ENCODE measurements around the gene ZBTB17.

The ZBTB17 gene

GRCh38 chr1:15962671-15963362 lies 13.1 kb downstream of the ZBTB17 start:
- DNase-seq: no peak

DNA sequence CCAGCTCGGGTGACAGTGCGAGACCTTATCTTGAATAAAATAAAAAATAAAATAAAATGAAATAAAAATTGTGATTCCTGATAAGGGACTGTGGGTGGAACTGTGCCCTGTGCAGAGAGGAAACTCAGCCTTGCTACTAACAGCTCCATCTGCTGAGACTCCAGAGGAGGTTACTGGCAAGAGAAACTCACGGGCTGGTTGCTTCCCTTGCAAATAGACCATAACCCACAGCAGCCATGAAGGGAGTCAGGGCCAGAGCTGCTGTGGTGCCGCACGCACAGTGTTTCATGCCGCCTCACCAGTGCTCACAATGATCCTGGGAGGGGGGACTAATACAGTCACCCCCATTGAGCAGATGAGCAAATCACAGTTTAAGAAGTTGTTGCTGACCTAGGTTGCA lies 13.7 kb downstream of the ZBTB17 start:
- peak in 2 of 51 donors; percentile 26 to 34 for DNase-seq

- no peak for DNase-seq
Observed at GRCh38 chr1:15961492-15961891, 14.4 kb downstream of the ZBTB17 start.

GRCh38 chr1:15960808-15961207 lies 15.1 kb downstream of the ZBTB17 start:
- DNase-seq: no peak

DNA sequence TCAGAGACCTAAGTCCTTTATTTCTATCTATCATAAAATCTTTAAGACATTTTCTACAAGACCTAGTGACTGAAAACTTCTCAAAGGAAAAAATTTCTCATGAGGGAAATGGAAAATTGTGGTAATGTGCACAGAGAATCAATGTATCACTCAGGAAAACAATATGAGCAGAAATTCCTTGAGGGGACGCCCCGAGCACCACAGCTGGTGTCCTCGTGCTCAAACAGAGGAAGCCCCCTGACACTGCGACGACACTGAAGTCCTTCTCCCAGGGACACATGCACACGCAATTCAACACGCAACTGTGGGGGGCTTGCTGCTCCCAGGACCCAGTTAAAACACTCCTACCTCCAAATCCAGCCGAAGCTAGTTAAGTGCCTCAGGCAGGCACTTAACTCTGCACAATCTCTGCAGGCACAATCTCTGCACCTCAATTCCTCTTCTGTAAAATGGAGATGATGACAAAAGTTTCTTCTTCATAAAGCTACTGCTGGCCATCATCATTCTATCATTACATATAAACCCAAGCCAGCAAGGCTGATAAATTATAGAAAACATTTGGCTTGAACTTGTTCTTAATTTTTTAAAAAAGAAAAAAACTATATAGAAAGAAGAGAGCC lies 16.0 kb downstream of the ZBTB17 start:
- DNase-seq: no peak

GRCh38 chr1:15959424-15959823 lies 16.5 kb downstream of the ZBTB17 start:
- DNase-seq: no peak

DNA sequence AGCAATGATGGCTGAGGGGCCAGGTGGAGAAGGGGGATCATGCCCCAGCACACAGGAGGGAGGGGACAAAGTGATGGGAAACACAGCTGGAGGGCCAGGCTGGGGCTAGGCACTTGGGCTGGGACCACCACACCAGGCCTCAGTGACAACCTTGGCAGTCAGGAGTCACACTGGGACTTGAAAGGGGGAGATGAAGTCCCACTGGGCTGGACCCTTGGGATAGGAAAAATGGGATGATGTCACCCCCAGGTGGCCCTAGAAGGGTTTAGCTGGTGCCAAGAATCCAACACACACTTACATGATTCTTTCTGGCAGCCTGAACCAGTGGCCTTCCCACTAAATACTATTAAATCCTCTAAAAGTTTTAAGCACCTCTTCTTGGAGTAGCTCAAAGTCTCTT lies 17.1 kb downstream of the ZBTB17 start:
- DNase-seq: no peak

DNA sequence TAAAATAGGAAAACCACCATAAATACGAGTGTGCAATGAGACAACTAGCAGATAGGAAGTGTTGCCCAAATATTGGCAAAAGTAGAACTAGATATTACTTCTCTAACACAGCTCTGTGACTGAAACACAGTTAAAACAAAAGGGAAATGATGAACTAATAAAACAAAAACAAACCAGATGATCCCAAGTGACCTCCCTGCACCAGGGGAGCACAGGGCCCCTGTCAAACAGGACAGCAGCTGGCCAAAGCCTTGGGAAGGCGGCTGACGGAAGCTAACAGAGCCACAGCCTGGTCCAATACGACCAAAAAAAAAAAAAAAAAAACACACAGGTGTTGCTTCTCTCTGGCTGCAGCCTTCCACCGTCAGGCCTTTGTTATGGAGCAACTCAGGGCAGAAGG lies 17.8 kb downstream of the ZBTB17 start:
- DNase-seq: no peak

- DNase-seq: no peak
Observed at GRCh38 chr1:15957221-15958095, 18.4 kb downstream of the ZBTB17 start.

DNA sequence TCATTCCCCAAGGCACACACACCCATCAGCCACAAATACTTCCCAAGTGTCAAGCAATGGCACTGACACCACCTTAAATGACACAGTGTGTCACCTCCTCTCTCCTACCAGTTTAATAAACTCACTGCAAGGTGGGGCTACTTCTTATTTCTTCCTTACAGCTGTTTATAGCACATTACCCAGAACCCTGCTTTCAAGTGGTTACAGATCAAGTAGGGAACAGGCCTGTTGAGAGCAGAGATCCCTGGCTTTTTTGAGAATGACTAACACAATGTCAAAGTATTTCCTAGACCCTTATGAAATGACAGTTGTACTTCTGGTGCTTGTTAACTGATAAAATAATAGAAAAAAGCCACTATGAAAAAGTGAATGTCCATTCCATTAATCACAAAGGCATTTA lies 19.8 kb downstream of the ZBTB17 start:
- no peak for DNase-seq

GRCh38 chr1:15955552-15955951 lies 20.3 kb downstream of the ZBTB17 start:
- DNase-seq: no peak

DNA sequence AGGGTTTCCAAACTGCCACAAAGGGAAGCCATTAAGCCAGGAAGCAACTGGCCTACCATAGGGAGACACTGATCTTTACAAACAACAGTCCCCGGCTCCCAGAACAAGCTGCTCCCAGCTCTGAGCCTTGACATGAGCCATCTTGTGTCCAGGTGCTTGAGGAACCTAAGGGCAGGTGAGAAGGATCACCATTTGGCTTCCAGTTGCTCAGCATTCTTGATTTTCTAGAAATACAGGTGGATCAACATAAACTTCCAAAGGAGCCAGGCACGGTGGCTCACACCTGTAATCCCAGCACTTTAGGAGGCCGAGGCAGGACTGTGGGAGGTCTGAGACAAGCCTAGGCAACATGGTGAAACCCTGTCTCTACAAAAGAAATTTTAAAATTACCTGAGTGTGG lies 21.6 kb downstream of the ZBTB17 start:
- no peak for DNase-seq

DNA sequence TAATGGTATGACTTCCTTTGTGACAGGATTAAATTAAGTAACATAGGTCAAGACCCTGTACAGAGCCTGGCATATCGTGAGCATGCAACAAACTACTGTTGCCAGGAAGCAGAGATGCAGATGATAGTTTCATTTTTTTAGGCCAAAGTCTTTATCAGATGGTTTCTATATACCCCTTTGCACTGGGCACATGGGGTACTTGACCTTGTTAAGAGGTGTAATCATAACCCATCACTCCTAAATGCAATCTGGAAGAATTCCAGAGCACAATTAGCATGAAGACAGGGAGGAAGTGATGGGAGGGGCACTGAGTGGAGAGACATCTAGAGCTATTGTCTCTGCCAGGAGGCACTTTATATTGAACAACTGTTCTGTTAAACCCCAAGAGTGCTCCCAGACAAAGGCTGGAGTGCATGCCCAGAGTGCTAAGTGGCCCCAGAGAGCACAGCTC lies 22.1 kb downstream of the ZBTB17 start:
- peak in 1 of 51 donors; percentile 14 for DNase-seq

GRCh38 chr1:15953294-15953771 lies 22.6 kb downstream of the ZBTB17 start:
- no peak for DNase-seq

GRCh38 chr1:15952317-15953258 lies 23.3 kb downstream of the ZBTB17 start:
- no peak for DNase-seq

DNA sequence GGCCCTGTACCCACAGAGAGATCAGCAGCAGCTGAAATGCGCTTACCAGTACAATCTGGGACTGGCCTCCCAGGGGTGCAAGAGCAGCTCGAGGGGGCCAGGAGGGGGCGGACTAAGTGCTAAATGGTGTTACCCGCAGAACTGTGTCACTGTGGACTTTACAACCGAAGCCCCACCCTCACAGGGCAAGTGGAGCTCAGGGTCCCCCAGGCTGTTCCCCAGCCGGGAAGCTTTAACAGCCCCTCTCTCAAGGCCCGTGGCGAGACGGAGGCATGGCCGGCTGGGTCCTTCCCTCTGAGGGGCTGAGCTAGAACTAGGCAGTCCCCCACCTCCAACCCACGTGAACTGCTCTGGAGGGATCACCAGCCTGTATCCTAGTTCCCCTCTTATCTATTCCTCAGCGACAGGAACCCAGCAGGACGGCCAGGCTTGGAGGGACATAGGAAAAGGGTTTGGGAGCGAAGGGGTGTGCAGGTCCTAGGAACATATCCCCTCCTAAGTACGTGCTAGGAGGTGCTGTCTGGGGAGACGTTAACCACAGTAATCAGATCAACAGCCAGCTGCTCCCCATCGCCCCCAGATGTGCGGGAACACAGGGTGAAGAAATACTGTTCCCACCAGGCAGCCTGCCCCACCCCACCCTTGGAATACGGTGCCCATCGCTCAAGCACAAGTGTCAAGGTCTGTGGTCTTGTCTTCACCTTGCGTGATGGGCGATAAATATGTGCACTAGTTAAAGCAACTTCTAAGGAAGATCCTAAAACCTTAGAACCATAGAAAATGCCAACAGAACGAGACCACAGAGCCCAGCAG lies 24.4 kb downstream of the ZBTB17 start:
- DNase-seq: no peak

DNA sequence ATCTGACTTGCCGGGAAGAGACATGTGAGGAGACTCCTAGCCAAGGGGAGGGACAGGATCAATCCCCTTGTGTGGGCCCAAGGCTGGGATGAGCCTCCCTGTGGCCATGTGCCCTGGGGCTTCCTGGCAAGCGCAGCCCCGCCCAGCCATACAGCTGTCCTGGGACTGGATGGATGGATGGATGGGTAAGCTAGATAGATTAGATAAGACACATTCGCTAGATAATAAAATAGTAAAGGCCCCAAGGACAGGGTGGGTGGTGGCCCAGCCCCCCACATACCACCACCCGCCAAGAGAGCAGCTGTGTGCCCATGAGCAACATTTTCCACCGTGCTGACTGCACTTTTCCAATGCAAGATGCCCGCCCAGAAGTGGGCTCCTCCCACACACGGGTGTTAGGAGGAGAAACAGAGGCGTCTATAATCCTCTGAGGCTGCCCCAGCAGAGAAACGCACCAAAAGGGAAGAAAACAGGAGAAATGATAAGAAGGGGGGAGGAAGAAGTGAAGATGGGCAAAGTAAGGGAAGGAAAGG lies 25.1 kb downstream of the ZBTB17 start:
- no peak for DNase-seq

DNA sequence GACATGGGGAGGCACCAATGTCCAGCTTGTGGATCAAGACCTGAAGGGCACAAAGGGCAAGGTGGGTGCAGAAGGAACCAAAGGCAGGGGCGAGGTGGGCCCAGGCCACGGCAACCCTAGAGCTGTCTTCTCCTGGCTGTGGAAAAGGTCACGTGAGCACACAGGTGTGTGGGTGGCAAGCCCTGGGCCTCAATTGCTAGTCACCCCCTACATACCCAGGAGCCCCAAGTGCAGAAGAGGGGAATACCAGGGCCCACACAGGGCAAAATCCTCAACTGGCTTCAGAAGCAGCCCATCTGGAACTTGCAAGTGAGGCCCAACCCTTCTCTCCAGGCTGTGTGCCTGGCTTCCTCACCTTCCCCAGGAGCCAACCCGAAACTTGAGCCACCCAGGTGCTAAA lies 25.6 kb downstream of the ZBTB17 start:
- no peak for DNase-seq

GRCh38 chr1:15949453-15950245 lies 26.3 kb downstream of the ZBTB17 start:
- peak in 33 of 51 donors; percentile 12 to 79 (median 49) for DNase-seq
